ENCODE measurements around the gene GNAT1.

The GNAT1 gene

GRCh38 chr3:50163572-50164455 is 27.6 kb upstream of the GNAT1 start:
- DNase-seq = no peak

- no peak for DNase-seq
Observed at GRCh38 chr3:50164481-50164880, 26.9 kb upstream of the GNAT1 start.

GRCh38 chr3:50164984-50165909 is 26.2 kb upstream of the GNAT1 start:
- no peak for DNase-seq

GRCh38 chr3:50165910-50166538 is 25.4 kb upstream of the GNAT1 start:
- no peak for DNase-seq

- DNase-seq = no peak
Observed at GRCh38 chr3:50166620-50167019, 24.8 kb upstream of the GNAT1 start.

GRCh38 chr3:50167069-50167840 is 24.2 kb upstream of the GNAT1 start:
- no peak for DNase-seq

- DNase-seq = no peak
Observed at GRCh38 chr3:50167841-50168209, 23.6 kb upstream of the GNAT1 start.

GRCh38 chr3:50168388-50168787 is 23.0 kb upstream of the GNAT1 start:
- no peak for DNase-seq

- no peak for DNase-seq
Observed at GRCh38 chr3:50168791-50169190, 22.6 kb upstream of the GNAT1 start.

GRCh38 chr3:50169232-50169832 is 22.1 kb upstream of the GNAT1 start:
- no peak for DNase-seq

- no peak for DNase-seq
Observed at GRCh38 chr3:50169858-50170257, 21.6 kb upstream of the GNAT1 start.

GRCh38 chr3:50170689-50171088 is 20.7 kb upstream of the GNAT1 start:
- DNase-seq = no peak

- DNase-seq = no peak
Observed at GRCh38 chr3:50171540-50172301, 19.7 kb upstream of the GNAT1 start.

GRCh38 chr3:50172626-50173220 is 18.7 kb upstream of the GNAT1 start:
- DNase-seq = no peak

- no peak for DNase-seq
Observed at GRCh38 chr3:50173685-50174516, 17.5 kb upstream of the GNAT1 start.

GRCh38 chr3:50174517-50174895 is 16.9 kb upstream of the GNAT1 start:
- DNase-seq = no peak

GRCh38 chr3:50174947-50175524 is 16.4 kb upstream of the GNAT1 start:
- DNase-seq = no peak

GRCh38 chr3:50177346-50177745 is 14.1 kb upstream of the GNAT1 start:
- no peak for DNase-seq

- no peak for DNase-seq
Observed at GRCh38 chr3:50179710-50180109, 11.7 kb upstream of the GNAT1 start.

GRCh38 chr3:50181985-50182384 is 9.4 kb upstream of the GNAT1 start:
- DNase-seq = no peak
